Naive thymus-derived CD4-positive, alpha-beta T cell (primary cell): ENCODE results near the gene SDR39U1. TPM values are rescaled to one million over a fixed set of nuclear protein-coding genes. Genes with fewer than 3 reads are reported as not detected.

Experiments
- ATAC-seq: fragments of 150-1000 bp; cut with Tn5 transposase; 2 replicates; pipeline ENCODE4 v1.10.0; 2021; ENCODE audit warnings: mild to moderate bottlenecking, moderate library complexity
- CTCF ChIA-PET: fragments of 350-600 bp; sonication (Branson Sonifier 250); formaldehyde crosslinking; loops from one replicate; lab custom pipeline; 2021; ENCODE audit warnings: antibody characterized with exemption; lab: Charles Lee
- POLR2A ChIA-PET: fragments of 350-600 bp; sonication (Branson Sonifier 250); formaldehyde crosslinking; loops from one replicate; lab custom pipeline; 2021; ENCODE audit warnings: antibody characterized with exemption, inconsistent platforms; lab: Charles Lee
- DNase-seq, 9 donors: peaks; one replicate each; pipeline versions ENCODE4 v3.0.0 to v3.0.0-alpha.2; 2020 to 2022; ENCODE audit warnings: mixed read lengths in 1 of 9
- H3K27ac ChIP-seq: one replicate; pipeline ENCODE4 v1.7.0; 2013; ENCODE audit warnings: mild to moderate bottlenecking, low read depth, low read length, moderate library complexity
- H3K27me3 ChIP-seq, 2 donors: one replicate each; pipeline ENCODE4 v1.7.0; 2013; ENCODE audit warnings: low read length in 2 of 2, mild to moderate bottlenecking in 2 of 2, moderate library complexity in 2 of 2; ENCODE audit not compliant: control insufficient read depth in 2 of 2, insufficient read depth in 2 of 2
- H3K36me3 ChIP-seq, 3 experiments: 1 replicate in 2 of 3; 2 replicates in 1 of 3; pipeline ENCODE4 v1.7.0; 2013; ENCODE audit warnings: low read length in 3 of 3, mild to moderate bottlenecking in 3 of 3, moderate library complexity in 1 of 3; ENCODE audit not compliant: insufficient read depth in 3 of 3, control insufficient read depth in 2 of 3
- H3K4me1 ChIP-seq, 2 donors: one replicate each; pipeline ENCODE4 v1.7.0; 2013; ENCODE audit warnings: low read length in 2 of 2, mild to moderate bottlenecking in 2 of 2, moderate library complexity in 1 of 2; ENCODE audit not compliant: control insufficient read depth in 2 of 2, insufficient read depth in 2 of 2
- H3K4me3 ChIP-seq: 2 replicates; pipeline ENCODE4 v1.7.0; 2013; ENCODE audit warnings: mild to moderate bottlenecking, low read length
- H3K9me3 ChIP-seq, 3 experiments: 1 replicate in 2 of 3; 2 replicates in 1 of 3; pipeline ENCODE4 v1.7.0; 2013; ENCODE audit warnings: low read length in 3 of 3; ENCODE audit not compliant: control insufficient read depth in 2 of 3
- H3K27ac Mint-ChIP-seq, 9 donors: one replicate each; pipeline ENCODE4 v1.8.0; 2020 to 2022; ENCODE audit warnings: mixed read lengths in 9 of 9, mild to moderate bottlenecking in 8 of 9, moderate library complexity in 5 of 9, inconsistent platforms in 2 of 9
- H3K27me3 Mint-ChIP-seq, 5 donors: one replicate each; pipeline ENCODE4 v1.8.0; 2021 to 2022; ENCODE audit warnings: mixed read lengths in 5 of 5, mild to moderate bottlenecking in 1 of 5
- H3K36me3 Mint-ChIP-seq, 5 donors: one replicate each; pipeline ENCODE4 v1.8.0; 2020 to 2022; ENCODE audit warnings: mixed read lengths in 5 of 5, mild to moderate bottlenecking in 3 of 5, inconsistent platforms in 1 of 5
- H3K4me1 Mint-ChIP-seq, 7 donors: one replicate each; pipeline ENCODE4 v1.8.0; 2020 to 2022; ENCODE audit warnings: mixed read lengths in 7 of 7, mild to moderate bottlenecking in 3 of 7, inconsistent platforms in 1 of 7
- H3K4me3 Mint-ChIP-seq, 10 donors: one replicate each; pipeline ENCODE4 v1.8.0; 2020 to 2022; ENCODE audit warnings: mild to moderate bottlenecking in 10 of 10, mixed read lengths in 10 of 10, moderate library complexity in 6 of 10, inconsistent platforms in 2 of 10
- H3K9me3 Mint-ChIP-seq, 11 donors: one replicate each; pipeline ENCODE4 v1.8.0; 2020 to 2022; ENCODE audit warnings: mixed read lengths in 11 of 11, mild to moderate bottlenecking in 4 of 11, inconsistent platforms in 1 of 11, moderate library complexity in 1 of 11
- intact Hi-C, 2 donors: fragments of 100-400 bp; cut with micrococcal nuclease; formaldehyde crosslinking; loops; one replicate each; pipeline ENCODE4 v1.15.1; 2023
- polyA plus RNA-seq, 2 donors: library from polyadenylated mRNA; unstranded; fragments of 300-500 nt; fragmentation: Illumina TruSeq; gene quantifications; one replicate each; pipeline ENCODE4 v1.2.3, GENCODE V29; 2021
- total RNA-seq, 6 experiments: library from RNA in 5 of 6; stranded (reverse) in 5 of 6; gene quantifications; 1 replicate in 5 of 6; 2 replicates in 1 of 6; pipeline ENCODE4 v1.2.3 and lab custom pipeline; 2021 to 2026

Gene SDR39U1
- total and polyA plus RNA-seq, 7 experiments from 2014 or later = 64.7 to 137 (median 96.2) TPM

- ATAC-seq (no peak), DNase-seq (no peak)
- peaks cover 9 to 58% (median 32%) of the 10 kb centered on the region in 7 donors for H3K4me1 Mint-ChIP-seq
- H3K27me3 Mint-ChIP-seq = no peaks in the 10 kb centered on the region
- POLR2A ChIA-PET = interaction anchor here (1.4 kb wide), 1 partner anchor 10 kb away, joined by 3 read pairs; no protein-coding TSS in a partner anchor
- H3K9me3 Mint-ChIP-seq = peaks cover 0 to 8% (median 2%) of the 10 kb centered on the region in 11 donors
- H3K36me3 Mint-ChIP-seq = peaks cover 0 to 21% (median 6%) of the 10 kb centered on the region in 5 donors
- Histone ChIP-seq H3K27ac (no peak overlapping the region), H3K4me3 (no peak overlapping the region), H3K36me3 (no peaks in the 10 kb centered on the region), H3K4me1 (peaks cover 22 to 23% of the 10 kb centered on the region in 2 donors), H3K27me3 (no peaks in the 10 kb centered on the region), H3K9me3 (no peaks in the 10 kb centered on the region)
- CTCF ChIA-PET = no interaction called here
- H3K27ac Mint-ChIP-seq = peak overlapping the region in 8 of 9 donors; percentile 13 to 89 (median 44)
- peak overlapping the region; percentile 12 to 82 (median 52) for H3K4me3 Mint-ChIP-seq
- intact Hi-C loops = loop anchor here in 1 of 2 donors (2.0 kb wide), 1 partner anchor 21 kb away; the partner anchor contains the start of gene SDR39U1
Measured at GRCh38 chr14:24463884-24464785, 21.6 kb upstream of the SDR39U1 start.

- no peaks in the 10 kb centered on the region for H3K27me3 ChIP-seq
- Mint-ChIP-seq H3K4me3 (peak overlapping the region in 2 of 10 donors; percentile 17 to 77), H3K9me3 (peaks cover 0 to 8% (median 2%) of the 10 kb centered on the region in 11 donors), H3K27ac (peak overlapping the region in 5 of 9 donors; percentile 33 to 89 (median 39)), H3K36me3 (peaks cover 0 to 22% (median 9%) of the 10 kb centered on the region in 5 donors), H3K4me1 (peaks cover 9 to 58% (median 32%) of the 10 kb centered on the region in 7 donors), H3K27me3 (no peaks in the 10 kb centered on the region)
- no peak overlapping the region for H3K4me3 ChIP-seq
- no peak overlapping the region for H3K27ac ChIP-seq
- no peaks in the 10 kb centered on the region for H3K9me3 ChIP-seq
- no peak for ATAC-seq
- no peak for DNase-seq
- ChIA-PET POLR2A (no interaction called here), CTCF (interaction anchor here (0.7 kb wide), 1 partner anchor 602 kb away, joined by 3 read pairs; no protein-coding TSS in a partner anchor)
- peaks cover 22 to 23% of the 10 kb centered on the region in 2 donors for H3K4me1 ChIP-seq
- intact Hi-C loops = no loop called here
- no peaks in the 10 kb centered on the region for H3K36me3 ChIP-seq
Measured at GRCh38 chr14:24463017-24463883, 20.7 kb upstream of the SDR39U1 start.

- no peak for ATAC-seq
- Mint-ChIP-seq H3K36me3 (peaks cover 0 to 35% (median 10%) of the 10 kb centered on the region in 5 donors), H3K27ac (no peak overlapping the region), H3K27me3 (no peaks in the 10 kb centered on the region), H3K9me3 (peaks cover 0 to 12% (median 5%) of the 10 kb centered on the region in 11 donors), H3K4me3 (no peak overlapping the region), H3K4me1 (peaks cover 9 to 42% (median 26%) of the 10 kb centered on the region in 7 donors)
- Histone ChIP-seq H3K36me3 (no peaks in the 10 kb centered on the region), H3K27me3 (no peaks in the 10 kb centered on the region), H3K9me3 (no peaks in the 10 kb centered on the region), H3K4me3 (no peak overlapping the region), H3K4me1 (peaks cover 22 to 23% of the 10 kb centered on the region in 2 donors), H3K27ac (no peak overlapping the region)
- DNase-seq = no peak
- ChIA-PET POLR2A (no interaction called here), CTCF (no interaction called here)
- intact Hi-C loops = no loop called here
Measured at GRCh38 chr14:24461336-24461735, 18.8 kb upstream of the SDR39U1 start.

- no peak for DNase-seq
- no peak for ATAC-seq
- peaks cover 3 to 23% (median 9%) of the 10 kb centered on the region in 7 donors for H3K4me1 Mint-ChIP-seq
- CTCF ChIA-PET = no interaction called here
- Histone ChIP-seq H3K27me3 (no peaks in the 10 kb centered on the region), H3K4me3 (no peak overlapping the region), H3K9me3 (no peaks in the 10 kb centered on the region), H3K4me1 (peaks cover 4 to 6% of the 10 kb centered on the region in 2 donors), H3K27ac (no peak overlapping the region), H3K36me3 (no peaks in the 10 kb centered on the region)
- peaks cover 0 to 32% (median 8%) of the 10 kb centered on the region in 5 donors for H3K36me3 Mint-ChIP-seq
- H3K4me3 Mint-ChIP-seq = no peak overlapping the region
- POLR2A ChIA-PET = no interaction called here
- intact Hi-C loops = no loop called here
- H3K27me3 Mint-ChIP-seq = no peaks in the 10 kb centered on the region
- H3K27ac Mint-ChIP-seq = no peak overlapping the region
- H3K9me3 Mint-ChIP-seq = peaks cover 0 to 12% (median 2%) of the 10 kb centered on the region in 11 donors
Measured at GRCh38 chr14:24459331-24459730, 16.8 kb upstream of the SDR39U1 start.

- no peak for ATAC-seq
- Mint-ChIP-seq H3K4me3 (no peak overlapping the region), H3K36me3 (peaks cover 5 to 37% (median 14%) of the 10 kb centered on the region in 5 donors), H3K27me3 (no peaks in the 10 kb centered on the region), H3K27ac (peak overlapping the region in 1 of 9 donors; percentile 47), H3K9me3 (peaks cover 1 to 16% (median 5%) of the 10 kb centered on the region in 11 donors), H3K4me1 (peaks cover 2 to 17% (median 5%) of the 10 kb centered on the region in 7 donors)
- no peak overlapping the region for H3K27ac ChIP-seq
- POLR2A ChIA-PET = no interaction called here
- H3K27me3 ChIP-seq = no peaks in the 10 kb centered on the region
- H3K4me3 ChIP-seq = no peak overlapping the region
- intact Hi-C loops = no loop called here
- CTCF ChIA-PET = no interaction called here
- DNase-seq = no peak
- no peaks in the 10 kb centered on the region for H3K9me3 ChIP-seq
- H3K36me3 ChIP-seq = no peaks in the 10 kb centered on the region
- peaks cover under 1 to 2% of the 10 kb centered on the region in 2 donors for H3K4me1 ChIP-seq
Measured at GRCh38 chr14:24458736-24459135, 16.2 kb upstream of the SDR39U1 start.

DNA sequence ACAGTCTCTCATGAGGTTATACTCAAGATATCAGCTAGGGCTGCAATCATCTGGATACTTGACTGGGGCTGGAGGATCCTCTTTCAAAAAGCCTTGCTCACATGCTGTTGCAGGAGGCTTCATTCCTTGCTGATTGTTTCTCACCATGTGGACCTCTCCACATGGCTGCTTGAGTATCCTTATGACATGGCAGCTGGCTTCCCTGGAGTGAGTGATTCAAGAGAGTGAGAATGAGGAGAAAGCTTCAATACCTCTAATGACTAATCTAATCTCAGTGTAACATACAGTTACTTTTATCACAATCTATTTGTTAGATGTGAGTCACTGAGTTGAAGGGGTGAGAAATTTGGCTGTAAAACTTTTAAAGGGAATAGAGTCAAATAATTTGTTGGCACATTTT is 14.4 kb upstream of the SDR39U1 start:
- no peaks in the 10 kb centered on the region for H3K36me3 ChIP-seq
- no peaks in the 10 kb centered on the region for H3K4me1 ChIP-seq
- H3K9me3 ChIP-seq = no peaks in the 10 kb centered on the region
- H3K27ac ChIP-seq = no peak overlapping the region
- Mint-ChIP-seq H3K27me3 (no peaks in the 10 kb centered on the region), H3K9me3 (peaks cover 2 to 20% (median 6%) of the 10 kb centered on the region in 11 donors), H3K27ac (no peak overlapping the region), H3K4me3 (no peak overlapping the region), H3K36me3 (peaks cover 5 to 45% (median 23%) of the 10 kb centered on the region in 5 donors), H3K4me1 (peaks cover 0 to 6% (median 0%) of the 10 kb centered on the region in 7 donors)
- ChIA-PET CTCF (no interaction called here), POLR2A (interaction anchor here (0.7 kb wide), 1 partner anchor 377 kb away, joined by 3 read pairs; no protein-coding TSS in a partner anchor)
- no peak overlapping the region for H3K4me3 ChIP-seq
- intact Hi-C loops = no loop called here
- DNase-seq (no peak), ATAC-seq (no peak)
- no peaks in the 10 kb centered on the region for H3K27me3 ChIP-seq
